NCI-H1417 (cell line): ENCODE results near the gene ABHD16A.

Experiments
- DNase-seq, 3 experiments: peaks; one replicate each; lab custom pipeline; 2025; lab: John Stamatoyannopoulos, UW

Gene ABHD16A

GRCh38 chr6:31641370-31641769 is 61.8 kb downstream of the ABHD16A start:
- DNase-seq: no peak

GRCh38 chr6:31640612-31641011 is 62.5 kb downstream of the ABHD16A start:
- DNase-seq: no peak

- DNase-seq: no peak
Observed at GRCh38 chr6:31639449-31639861, 63.7 kb downstream of the ABHD16A start.

GRCh38 chr6:31639043-31639442 is 64.1 kb downstream of the ABHD16A start:
- DNase-seq: no peak
